IMR-90 (cell line): Measurements from ENCODE around the gene PLCD4. TPM values are rescaled to one million over a fixed set of nuclear protein-coding genes. Genes with fewer than 3 reads are reported as not detected.

ENCODE experiments used
- ATAC-seq: fragments of 200-7000 bp; cut with Tn5 transposase; 2 replicates; pipeline ENCODE4 v1.9.1; 2020; ENCODE audit warnings: low read depth, mild to moderate bottlenecking, moderate library complexity
- BruUV-seq: library from RNA; stranded (reverse); fragments of 400-500 nt; replicated peaks from 2 replicates; lab custom pipeline; 2021; lab: Mats Ljungman, UMichigan
- CTCF ChIA-PET: fragments of 300-600 bp; formaldehyde crosslinking; extraction: SDS; loops from one replicate; lab custom pipeline; 2021; ENCODE audit warnings: antibody characterized with exemption; lab: Yijun Ruan, JAX
- POLR2A ChIA-PET: fragments of 300-600 bp; sonication (Branson Sonifier 250); formaldehyde crosslinking; loops from one replicate; lab custom pipeline; 2022; ENCODE audit warnings: antibody characterized with exemption; ENCODE audit not compliant: unreplicated experiment; lab: Charles Lee
- DNase-seq: peaks from one replicate; pipeline ENCODE4 v3.0.0; 2013
- H2AFZ ChIP-seq: replicated peaks from 2 replicates; pipeline ENCODE3; 2013; ENCODE audit warnings: low read length, mild to moderate bottlenecking; ENCODE audit not compliant: poor library complexity
- H2AK5ac ChIP-seq: 2 replicates; pipeline ENCODE4 v1.6.1; 2013; ENCODE audit warnings: low read depth, low read length, inconsistent platforms
- H2AK9ac ChIP-seq: replicated peaks from 2 replicates; pipeline ENCODE3; 2013; ENCODE audit warnings: mild to moderate bottlenecking, low read depth, low read length, moderate library complexity; ENCODE audit not compliant: poor library complexity
- H2BK120ac ChIP-seq: 2 replicates; pipeline ENCODE4 v1.6.1; 2013; ENCODE audit warnings: low read depth, low read length, inconsistent platforms
- H2BK15ac ChIP-seq: 3 replicates; pipeline ENCODE4 v1.6.1; 2013; ENCODE audit warnings: low read depth, low read length, inconsistent platforms
- H2BK20ac ChIP-seq: 2 replicates; pipeline ENCODE4 v1.6.1; 2013; ENCODE audit warnings: low read depth, mild to moderate bottlenecking, inconsistent platforms, low read length, moderate library complexity
- H2BK5ac ChIP-seq: 2 replicates; pipeline ENCODE4 v1.6.1; 2013; ENCODE audit warnings: mild to moderate bottlenecking, low read depth, low read length, inconsistent platforms; ENCODE audit not compliant: poor library complexity, severe bottlenecking
- H3K14ac ChIP-seq: replicated peaks from 2 replicates; pipeline ENCODE4 v1.6.1; 2013; ENCODE audit warnings: low read depth, low read length, inconsistent platforms
- H3K18ac ChIP-seq: 2 replicates; pipeline ENCODE4 v1.6.1; 2013; ENCODE audit warnings: low read depth, low read length, control low read depth
- H3K23ac ChIP-seq: 2 replicates; pipeline ENCODE4 v1.6.1; 2013; ENCODE audit warnings: low read depth, low read length, inconsistent platforms
- H3K27ac ChIP-seq: 2 replicates; pipeline ENCODE4 v1.5.1; 2013; ENCODE audit warnings: mild to moderate bottlenecking, control low read depth, low read length; ENCODE audit not compliant: insufficient read depth
- H3K27me3 ChIP-seq: 2 replicates; pipeline ENCODE4 v1.6.1; 2013; ENCODE audit warnings: low read length; ENCODE audit not compliant: control insufficient read depth, insufficient read depth
- H3K36me3 ChIP-seq: 2 replicates; pipeline ENCODE4 v1.6.1; 2013; ENCODE audit warnings: low read length, mixed read lengths; ENCODE audit not compliant: control insufficient read depth, insufficient read depth
- H3K4ac ChIP-seq: 2 replicates; pipeline ENCODE4 v1.6.1; 2013; ENCODE audit warnings: low read depth, low read length, inconsistent platforms
- H3K4me1 ChIP-seq: 2 replicates; pipeline ENCODE4 v1.6.1; 2013; ENCODE audit warnings: low read length, mixed read lengths; ENCODE audit not compliant: control insufficient read depth, insufficient read depth
- H3K4me2 ChIP-seq: 2 replicates; pipeline ENCODE4 v1.6.1; 2013; ENCODE audit warnings: low read depth, mild to moderate bottlenecking, control low read depth, low read length, moderate library complexity
- H3K4me3 ChIP-seq: 2 replicates; pipeline ENCODE4 v1.5.1; 2013; ENCODE audit warnings: low read depth, mild to moderate bottlenecking, control low read depth, low read length, moderate library complexity; ENCODE audit not compliant: insufficient read depth
- H3K56ac ChIP-seq: 2 replicates; pipeline ENCODE4 v1.6.1; 2013; ENCODE audit warnings: low read length, inconsistent platforms; ENCODE audit not compliant: insufficient read depth; ENCODE audit errors: extremely low read depth
- H3K79me1 ChIP-seq, 2 experiments: 2 replicates each; pipeline ENCODE4 v1.6.1; 2013; ENCODE audit warnings: low read length in 2 of 2, inconsistent platforms in 1 of 2, low read depth in 1 of 2
- H3K9ac ChIP-seq: 2 replicates; pipeline ENCODE4 v1.6.1; 2013; ENCODE audit warnings: low read depth, low read length, control low read depth
- H3K9me1 ChIP-seq: 2 replicates; pipeline ENCODE4 v1.6.1; 2013; ENCODE audit warnings: low read length, inconsistent platforms; ENCODE audit not compliant: insufficient read depth
- H3K9me3 ChIP-seq: 2 replicates; pipeline ENCODE4 v1.6.1; 2013; ENCODE audit warnings: low read length; ENCODE audit not compliant: control insufficient read depth, insufficient read depth
- H4K20me1 ChIP-seq: 2 replicates; pipeline ENCODE4 v1.6.1; 2013; ENCODE audit warnings: low read length, inconsistent platforms; ENCODE audit not compliant: insufficient read depth
- H4K5ac ChIP-seq: 2 replicates; pipeline ENCODE4 v1.6.1; 2013; ENCODE audit warnings: mild to moderate bottlenecking, low read depth, low read length, control low read depth
- H4K8ac ChIP-seq, 2 experiments: 2 replicates each; pipeline ENCODE4 v1.6.1; 2013; ENCODE audit warnings: low read depth in 2 of 2, low read length in 2 of 2, control low read depth in 1 of 2, inconsistent platforms in 1 of 2
- H4K91ac ChIP-seq: 2 replicates; pipeline ENCODE4 v1.6.1; 2013; ENCODE audit warnings: low read depth, low read length, inconsistent platforms; ENCODE audit not compliant: insufficient read depth
- BHLHE40 ChIP-seq: fragments of 150-350 bp; IDR thresholded peaks from 2 replicates; pipeline ENCODE4 v1.6.1; 2016; ENCODE audit warnings: mild to moderate bottlenecking, low read depth, low read length
- CHD1 ChIP-seq: IDR thresholded peaks from 2 replicates; pipeline ENCODE4 v1.6.1; 2012; ENCODE audit warnings: low read depth, low read length, improper control_type of control experiment
- CTCF ChIP-seq: conservative IDR thresholded peaks from 2 replicates; pipeline ENCODE4 v1.5.1; 2012; ENCODE audit warnings: mild to moderate bottlenecking, low read depth, low read length, improper control_type of control experiment
- ELK1 ChIP-seq: fragments of 150-350 bp; IDR thresholded peaks from 2 replicates; pipeline ENCODE4 v1.6.1; 2016; ENCODE audit warnings: low read depth, mild to moderate bottlenecking, low read length, moderate library complexity, borderline replicate concordance
- MAZ ChIP-seq: IDR thresholded peaks from 2 replicates; pipeline ENCODE4 v1.6.1; 2012; ENCODE audit warnings: low read depth, mild to moderate bottlenecking, low read length, improper control_type of control experiment, moderate library complexity, borderline replicate concordance
- MXI1 ChIP-seq: IDR thresholded peaks from 2 replicates; pipeline ENCODE4 v1.6.1; 2012; ENCODE audit warnings: low read depth, mild to moderate bottlenecking, low read length, moderate library complexity, borderline replicate concordance
- NFE2L2 ChIP-seq: fragments of 150-350 bp; IDR thresholded peaks from 2 replicates; pipeline ENCODE4 v1.6.1; 2016; ENCODE audit warnings: low read depth, mild to moderate bottlenecking, low read length
- POLR2A ChIP-seq: IDR thresholded peaks from 2 replicates; pipeline ENCODE4 v1.6.1; 2012; ENCODE audit warnings: mild to moderate bottlenecking, low read depth, low read length
- RAD21 ChIP-seq: IDR thresholded peaks from 2 replicates; pipeline ENCODE4 v1.6.1; 2012; ENCODE audit warnings: low read length, improper control_type of control experiment
- RFX5 ChIP-seq: IDR thresholded peaks from 2 replicates; pipeline ENCODE4 v1.8.0; 2012; ENCODE audit warnings: low read depth, mild to moderate bottlenecking, low read length, moderate library complexity
- WGBS, 2 experiments: methylation state at CpG; one replicate each; pipeline versions ENCODE4 v1.1.5 to v1.1.7; 2013; ENCODE audit warnings: missing lambda C conversion rate in 2 of 2; ENCODE audit not compliant: insufficient read length in 1 of 2; ENCODE audit errors: extremely low coverage in 2 of 2; 5-methylcytosine and 5-hydroxymethylcytosine counted together
- dilution Hi-C: fragments of 300-500 bp; cut with HindIII; formaldehyde crosslinking; loops from one replicate; pipeline ENCODE4 v1.14.3; 2018; ENCODE audit warnings: low sequenced_read_pairs; ENCODE audit not compliant: unreplicated experiment
- in situ Hi-C: fragments of 300-500 bp; cut with MboI; formaldehyde crosslinking; loops from 3 replicates; pipeline ENCODE4 v1.14.3; 2019; ENCODE audit warnings: low sequenced_read_pairs, inconsistent platforms, mixed read lengths
- intact Hi-C: fragments of 100-400 bp; cut with micrococcal nuclease; formaldehyde crosslinking; loops from 2 replicates; pipeline ENCODE4 v1.10.0; 2022
- polyA plus RNA-seq, 3 experiments: library from polyadenylated mRNA; depleted of rRNA; stranded (reverse); fragments of >200 nt; gene quantifications; 2 replicates each; pipeline ENCODE4 v1.2.3, GENCODE V29; 2012; ENCODE audit warnings: low replicate concordance in 1 of 3
- total RNA-seq: library from RNA; depleted of rRNA; stranded (reverse); fragments of >200 nt; gene quantifications from 2 replicates; pipeline ENCODE4 v1.2.3, GENCODE V29; 2012

The PLCD4 gene
- total and polyA plus RNA-seq, 2 of the 4 experiments (the other 2 are of a cell fraction) = 1.9 to 2.0 TPM

DNA sequence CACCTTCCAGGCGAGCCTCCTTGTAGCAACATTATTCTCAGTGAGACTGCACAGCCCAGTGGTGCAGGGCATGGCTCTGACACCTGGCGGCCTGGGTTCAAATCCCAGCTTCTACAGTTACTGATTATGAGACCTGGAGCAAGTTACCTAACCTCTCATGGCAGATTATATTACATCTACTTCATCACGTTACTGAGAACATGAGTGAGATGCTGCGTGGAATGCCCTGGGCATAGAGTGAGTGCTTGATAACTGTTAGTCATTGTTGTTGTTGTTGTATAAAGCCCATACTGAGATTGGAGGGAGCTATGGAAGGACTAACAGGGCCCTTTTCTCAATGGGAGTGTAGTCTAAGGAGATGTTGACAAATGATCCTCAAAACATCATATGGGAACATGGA is 18.7 kb downstream of the PLCD4 start:
- no peak overlapping the region for H2AFZ ChIP-seq
- DNase-seq = no peak
- H2BK20ac ChIP-seq = no peak overlapping the region
- H2BK120ac ChIP-seq = no peak overlapping the region
- 90% methylated on average over 2 of the region's 4 CpGs; no CpG with 5 or more reads in 1 of the 2 experiments for WGBS, 2 experiments
- no peak overlapping the region for H3K4ac ChIP-seq
- in situ Hi-C loops (no loop called here), intact Hi-C loops (no loop called here), dilution Hi-C loops (no loop called here)
- no peak overlapping the region for H3K9ac ChIP-seq
- peaks cover 3% of the 10 kb centered on the region for H3K4me1 ChIP-seq
- peaks cover 3% of the 10 kb centered on the region; the same call in 1 of the 2 replicates for H3K9me1 ChIP-seq
- no peak for TF ChIP-seq RFX5
- TF ChIP-seq NFE2L2 = no peak
- no peak for TF ChIP-seq BHLHE40
- TF ChIP-seq CTCF = no peak
- TF ChIP-seq ELK1 = no peak
- no peak for TF ChIP-seq MAZ
- no peak for TF ChIP-seq RAD21
- no peak for TF ChIP-seq MXI1
- TF ChIP-seq POLR2A = no peak
- TF ChIP-seq CHD1 = no peak
- ATAC-seq = no peak
- no peak overlapping the region for H2BK15ac ChIP-seq
- CTCF ChIA-PET = no interaction called here
- H3K56ac ChIP-seq = no peak overlapping the region
- H4K91ac ChIP-seq = no peak overlapping the region
- H4K5ac ChIP-seq = no peak overlapping the region
- BruUV-seq = no TSS peak
- no peaks in the 10 kb centered on the region for H4K20me1 ChIP-seq
- H3K36me3 ChIP-seq = no peaks in the 10 kb centered on the region
- H3K79me1 ChIP-seq = no peaks in the 10 kb centered on the region
- POLR2A ChIA-PET = no interaction called here
- no peak overlapping the region for H2AK5ac ChIP-seq
- no peak overlapping the region for H2BK5ac ChIP-seq
- H3K14ac ChIP-seq = no peak overlapping the region
- no peak overlapping the region for H3K18ac ChIP-seq
- peak overlapping the region; percentile 50 for H2AK9ac ChIP-seq
- H3K23ac ChIP-seq = no peak overlapping the region
- no peak overlapping the region for H3K4me2 ChIP-seq
- H3K27ac ChIP-seq = no peak overlapping the region
- H3K27me3 ChIP-seq = no peaks in the 10 kb centered on the region
- H3K9me3 ChIP-seq = no peaks in the 10 kb centered on the region
- H3K4me3 ChIP-seq = no peak overlapping the region
- no peak overlapping the region for H4K8ac ChIP-seq
